ENCODE results near the gene SCGB3A2.
A peak's percentile ranks its signal among the peaks of the same experiment; 100 is the strongest.

Gene SCGB3A2

GRCh38 chr5:147920420-147921030, 42.0 kb downstream of the SCGB3A2 start:
- H2AFZ ChIP-seq (ENCODE audit: low read depth, low read length), result no peak overlapping the region
- no peak overlapping the region for H3K9ac ChIP-seq (ENCODE audit: low read length)
- H2BK120ac ChIP-seq (ENCODE audit: low read depth, low read length), result no peak overlapping the region
- H2BK12ac ChIP-seq (ENCODE audit: low read length in 2 of 2), result no peak overlapping the region
- no peak overlapping the region for H2BK15ac ChIP-seq (ENCODE audit: low read depth, poor library complexity, severe bottlenecking)
- no peak overlapping the region for H2AK5ac ChIP-seq (ENCODE audit: low read length, severe bottlenecking)
- H3K4me2 ChIP-seq (ENCODE audit: low read length, poor library complexity, severe bottlenecking), result no peak overlapping the region
- H2BK5ac ChIP-seq (ENCODE audit: low read depth, low read length, poor library complexity, severe bottlenecking), result no peak overlapping the region
- no peak for DNase-seq
- H3K18ac ChIP-seq (ENCODE audit: low read depth in 1 of 2, low read length in 2 of 2), result no peak overlapping the region
- no peaks in the 10 kb centered on the region for H3K36me3 ChIP-seq (ENCODE audit: control insufficient read depth in 1 of 2, insufficient read depth in 2 of 2, low read depth in 1 of 2, low read length in 2 of 2)
- no peaks in the 10 kb centered on the region for H3K9me3 ChIP-seq (ENCODE audit: control insufficient read depth, low read length)
- H3K23ac ChIP-seq (ENCODE audit: low read length in 2 of 2), result no peak overlapping the region
- no peak overlapping the region for H3K14ac ChIP-seq (ENCODE audit: low read length in 2 of 2)
- no peak overlapping the region for H4K8ac ChIP-seq (ENCODE audit: low read length)
- no peaks in the 10 kb centered on the region for H3K79me1 ChIP-seq (replicated peaks; ENCODE audit: low read length, poor library complexity, severe bottlenecking)
- 90% methylated on average over 4 of the region's 4 CpGs for WGBS
- no peak overlapping the region for H3K4me3 ChIP-seq (ENCODE audit: insufficient read depth in 1 of 2, low read depth in 1 of 2, low read length in 2 of 2)
- H4K91ac ChIP-seq (ENCODE audit: low read length), result no peak overlapping the region
- no peak overlapping the region for H3K4ac ChIP-seq (ENCODE audit: low read depth in 1 of 2, low read length in 2 of 2)
- peaks cover 0 to 9% of the 10 kb centered on the region in 2 experiments for H3K27me3 ChIP-seq (ENCODE audit: control insufficient read depth in 1 of 2, insufficient read depth in 1 of 2, low read length in 2 of 2)
- H3K27ac ChIP-seq (ENCODE audit: low read length, poor library complexity, severe bottlenecking), result no peak overlapping the region
- H3K4me1 ChIP-seq (ENCODE audit: control insufficient read depth, insufficient read depth, low read depth, low read length), result no peaks in the 10 kb centered on the region

GRCh38 chr5:147921136-147921535, 42.6 kb downstream of the SCGB3A2 start:
- no peak overlapping the region for H2BK15ac ChIP-seq (ENCODE audit: low read depth, poor library complexity, severe bottlenecking)
- H3K4me3 ChIP-seq (ENCODE audit: insufficient read depth in 1 of 2, low read depth in 1 of 2, low read length in 2 of 2), result no peak overlapping the region
- no peak overlapping the region for H4K8ac ChIP-seq (ENCODE audit: low read length)
- no peaks in the 10 kb centered on the region for H3K9me3 ChIP-seq (ENCODE audit: control insufficient read depth, low read length)
- H3K23ac ChIP-seq (ENCODE audit: low read length in 2 of 2), result no peak overlapping the region
- H3K14ac ChIP-seq (ENCODE audit: low read length in 2 of 2), result no peak overlapping the region
- no peak overlapping the region for H2AK5ac ChIP-seq (ENCODE audit: low read length, severe bottlenecking)
- H3K36me3 ChIP-seq (ENCODE audit: control insufficient read depth in 1 of 2, insufficient read depth in 2 of 2, low read depth in 1 of 2, low read length in 2 of 2), result no peaks in the 10 kb centered on the region
- H3K4me2 ChIP-seq (ENCODE audit: low read length, poor library complexity, severe bottlenecking), result no peak overlapping the region
- H3K79me1 ChIP-seq (replicated peaks; ENCODE audit: low read length, poor library complexity, severe bottlenecking), result no peaks in the 10 kb centered on the region
- H3K27me3 ChIP-seq (ENCODE audit: control insufficient read depth in 1 of 2, insufficient read depth in 1 of 2, low read length in 2 of 2), result peaks cover 0 to 9% of the 10 kb centered on the region in 2 experiments
- H4K91ac ChIP-seq (ENCODE audit: low read length), result no peak overlapping the region
- H2BK120ac ChIP-seq (ENCODE audit: low read depth, low read length), result no peak overlapping the region
- no peaks in the 10 kb centered on the region for H3K4me1 ChIP-seq (ENCODE audit: control insufficient read depth, insufficient read depth, low read depth, low read length)
- no peak overlapping the region for H3K4ac ChIP-seq (ENCODE audit: low read depth in 1 of 2, low read length in 2 of 2)
- H3K27ac ChIP-seq (ENCODE audit: low read length, poor library complexity, severe bottlenecking), result no peak overlapping the region
- WGBS, result 86% methylated on average over 2 of the region's 2 CpGs
- no peak for DNase-seq
- H2BK5ac ChIP-seq (ENCODE audit: low read depth, low read length, poor library complexity, severe bottlenecking), result no peak overlapping the region
- no peak overlapping the region for H3K18ac ChIP-seq (ENCODE audit: low read depth in 1 of 2, low read length in 2 of 2)
- H2AFZ ChIP-seq (ENCODE audit: low read depth, low read length), result no peak overlapping the region
- H2BK12ac ChIP-seq (ENCODE audit: low read length in 2 of 2), result no peak overlapping the region
- H3K9ac ChIP-seq (ENCODE audit: low read length), result no peak overlapping the region

GRCh38 chr5:147925020-147925419, 46.5 kb downstream of the SCGB3A2 start:
- H3K36me3 ChIP-seq (ENCODE audit: control insufficient read depth in 1 of 2, insufficient read depth in 2 of 2, low read depth in 1 of 2, low read length in 2 of 2), result no peaks in the 10 kb centered on the region
- peaks cover 0 to 15% of the 10 kb centered on the region in 2 experiments for H3K27me3 ChIP-seq (ENCODE audit: control insufficient read depth in 1 of 2, insufficient read depth in 1 of 2, low read length in 2 of 2)
- H3K27ac ChIP-seq (ENCODE audit: low read length, poor library complexity, severe bottlenecking), result no peak overlapping the region
- WGBS, result 78% methylated on average over 4 of the region's 4 CpGs
- no peak for DNase-seq
- H2BK120ac ChIP-seq (ENCODE audit: low read depth, low read length), result no peak overlapping the region
- no peak overlapping the region for H3K9ac ChIP-seq (ENCODE audit: low read length)
- no peak overlapping the region for H3K4me2 ChIP-seq (ENCODE audit: low read length, poor library complexity, severe bottlenecking)
- no peak overlapping the region for H2BK15ac ChIP-seq (ENCODE audit: low read depth, poor library complexity, severe bottlenecking)
- no peak overlapping the region for H3K23ac ChIP-seq (ENCODE audit: low read length in 2 of 2)
- no peak overlapping the region for H2AFZ ChIP-seq (ENCODE audit: low read depth, low read length)
- no peak overlapping the region for H2BK12ac ChIP-seq (ENCODE audit: low read length in 2 of 2)
- H3K18ac ChIP-seq (ENCODE audit: low read depth in 1 of 2, low read length in 2 of 2), result no peak overlapping the region
- no peak overlapping the region for H4K8ac ChIP-seq (ENCODE audit: low read length)
- H4K91ac ChIP-seq (ENCODE audit: low read length), result peak overlapping the region; percentile 25
- no peak overlapping the region for H2BK5ac ChIP-seq (ENCODE audit: low read depth, low read length, poor library complexity, severe bottlenecking)
- no peaks in the 10 kb centered on the region for H3K4me1 ChIP-seq (ENCODE audit: control insufficient read depth, insufficient read depth, low read depth, low read length)
- no peak overlapping the region for H3K4ac ChIP-seq (ENCODE audit: low read depth in 1 of 2, low read length in 2 of 2)
- H2AK5ac ChIP-seq (ENCODE audit: low read length, severe bottlenecking), result no peak overlapping the region
- H3K79me1 ChIP-seq (replicated peaks; ENCODE audit: low read length, poor library complexity, severe bottlenecking), result no peaks in the 10 kb centered on the region
- H3K9me3 ChIP-seq (ENCODE audit: control insufficient read depth, low read length), result no peaks in the 10 kb centered on the region
- H3K4me3 ChIP-seq (ENCODE audit: insufficient read depth in 1 of 2, low read depth in 1 of 2, low read length in 2 of 2), result no peak overlapping the region
- no peak overlapping the region for H3K14ac ChIP-seq (ENCODE audit: low read length in 2 of 2)

- Histone ChIP-seq H3K27ac (ENCODE audit: low read length, poor library complexity, severe bottlenecking) (no peak overlapping the region), H3K14ac (ENCODE audit: low read length in 2 of 2) (no peak overlapping the region), H3K9me3 (ENCODE audit: control insufficient read depth, low read length) (no peaks in the 10 kb centered on the region), H3K4ac (ENCODE audit: low read depth in 1 of 2, low read length in 2 of 2) (no peak overlapping the region), H3K27me3 (ENCODE audit: control insufficient read depth in 1 of 2, insufficient read depth in 1 of 2, low read length in 2 of 2) (peaks cover 8 to 35% of the 10 kb centered on the region in 2 experiments), H2BK12ac (ENCODE audit: low read length in 2 of 2) (no peak overlapping the region), H3K9ac (ENCODE audit: low read length) (no peak overlapping the region), H2AFZ (ENCODE audit: low read depth, low read length) (no peak overlapping the region), H3K36me3 (ENCODE audit: control insufficient read depth in 1 of 2, insufficient read depth in 2 of 2, low read depth in 1 of 2, low read length in 2 of 2) (no peaks in the 10 kb centered on the region), H4K8ac (ENCODE audit: low read length) (no peak overlapping the region), H3K23ac (ENCODE audit: low read length in 2 of 2) (no peak overlapping the region), H3K18ac (ENCODE audit: low read depth in 1 of 2, low read length in 2 of 2) (no peak overlapping the region), H2BK15ac (ENCODE audit: low read depth, poor library complexity, severe bottlenecking) (no peak overlapping the region), H2BK5ac (ENCODE audit: low read depth, low read length, poor library complexity, severe bottlenecking) (no peak overlapping the region), H3K4me2 (ENCODE audit: low read length, poor library complexity, severe bottlenecking) (no peak overlapping the region), H2BK120ac (ENCODE audit: low read depth, low read length) (no peak overlapping the region), H3K79me1 (replicated peaks; ENCODE audit: low read length, poor library complexity, severe bottlenecking) (no peaks in the 10 kb centered on the region), H2AK5ac (ENCODE audit: low read length, severe bottlenecking) (no peak overlapping the region), H4K91ac (ENCODE audit: low read length) (no peak overlapping the region), H3K4me1 (ENCODE audit: control insufficient read depth, insufficient read depth, low read depth, low read length) (no peaks in the 10 kb centered on the region), H3K4me3 (ENCODE audit: insufficient read depth in 1 of 2, low read depth in 1 of 2, low read length in 2 of 2) (no peak overlapping the region)
- DNase-seq, result no peak
- WGBS, result 37% methylated on average over 3 of the region's 3 CpGs
Observed at GRCh38 chr5:147927901-147928300, 49.4 kb downstream of the SCGB3A2 start.
